GM18873 (cell line): ENCODE measurements around the gene GRSF1.

Experiments used
- ATAC-seq: cut with Tn5 transposase; IDR thresholded peaks from one replicate; pipeline ENCODE4 v1.9.1; 2021; ENCODE audit warnings: mild to moderate bottlenecking, moderate library complexity, moderate number of reproducible peaks; ENCODE audit not compliant: unreplicated experiment, low FRiP score

Gene GRSF1

GRCh38 chr4:70768301-70768948 lies 71.3 kb downstream of the GRSF1 start:
- ATAC-seq, result no peak
